OCI-LY1 (cell line): Measurements from ENCODE around the gene MFSD8.

Experiments
- EZH2 ChIP-seq: fragments of 200-600 bp; sonication (generic), shearing (Covaris generic); IDR thresholded peaks from 2 replicates; pipeline ENCODE4 v1.8.0; 2017; ENCODE audit warnings: borderline replicate concordance, mixed run types, mild to moderate bottlenecking, antibody characterized with exemption, low read length, moderate library complexity, mixed read lengths
- TF ChIP-seq, protein P1 (sequence below): fragments of 200-600 bp; sonication (generic), shearing (Covaris generic); IDR thresholded peaks from 2 replicates; pipeline ENCODE4 v1.5.1; 2017; ENCODE audit warnings: mild to moderate bottlenecking, antibody characterized with exemption, low read length, moderate library complexity, mixed read lengths

DNA sequence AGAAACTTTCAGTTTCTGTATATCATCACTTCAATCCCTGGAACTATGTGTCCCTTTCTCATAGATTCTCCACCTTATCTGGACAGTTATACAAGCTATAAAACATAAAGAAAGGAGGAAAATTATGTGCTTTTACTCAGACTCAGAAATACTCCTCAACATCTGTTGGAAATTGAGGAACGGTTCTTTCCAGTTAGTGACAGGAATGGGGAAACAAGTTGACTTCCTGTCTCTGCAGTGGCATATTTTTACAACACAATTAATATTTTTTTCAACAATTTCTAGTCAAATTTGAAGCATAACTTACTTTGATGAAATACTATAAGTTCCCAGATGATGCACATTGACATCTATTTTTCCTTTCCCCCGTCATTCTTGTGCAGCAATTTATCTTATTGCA is 28.2 kb upstream of the MFSD8 start:
- TF ChIP-seq, protein P1, sequence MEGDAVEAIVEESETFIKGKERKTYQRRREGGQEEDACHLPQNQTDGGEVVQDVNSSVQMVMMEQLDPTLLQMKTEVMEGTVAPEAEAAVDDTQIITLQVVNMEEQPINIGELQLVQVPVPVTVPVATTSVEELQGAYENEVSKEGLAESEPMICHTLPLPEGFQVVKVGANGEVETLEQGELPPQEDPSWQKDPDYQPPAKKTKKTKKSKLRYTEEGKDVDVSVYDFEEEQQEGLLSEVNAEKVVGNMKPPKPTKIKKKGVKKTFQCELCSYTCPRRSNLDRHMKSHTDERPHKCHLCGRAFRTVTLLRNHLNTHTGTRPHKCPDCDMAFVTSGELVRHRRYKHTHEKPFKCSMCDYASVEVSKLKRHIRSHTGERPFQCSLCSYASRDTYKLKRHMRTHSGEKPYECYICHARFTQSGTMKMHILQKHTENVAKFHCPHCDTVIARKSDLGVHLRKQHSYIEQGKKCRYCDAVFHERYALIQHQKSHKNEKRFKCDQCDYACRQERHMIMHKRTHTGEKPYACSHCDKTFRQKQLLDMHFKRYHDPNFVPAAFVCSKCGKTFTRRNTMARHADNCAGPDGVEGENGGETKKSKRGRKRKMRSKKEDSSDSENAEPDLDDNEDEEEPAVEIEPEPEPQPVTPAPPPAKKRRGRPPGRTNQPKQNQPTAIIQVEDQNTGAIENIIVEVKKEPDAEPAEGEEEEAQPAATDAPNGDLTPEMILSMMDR = no peak
- no peak for TF ChIP-seq EZH2
